Testis (tissue), 5 donors: ENCODE results near the gene CAPNS2. TPM values are rescaled to one million over a fixed set of nuclear protein-coding genes. Genes with fewer than 3 reads are reported as not detected.

Source experiments
- DNase-seq: peaks from one replicate; pipeline ENCODE4 v3.0.0-alpha.2; 2019
- H3K27ac ChIP-seq, 2 donors: fragments of 200-600 bp; sonication (generic); one replicate each; pipeline ENCODE4 v1.5.1; 2019
- H3K27me3 ChIP-seq: fragments of 200-600 bp; sonication (generic); one replicate; pipeline ENCODE4 v1.5.1; 2019
- H3K36me3 ChIP-seq: fragments of 200-600 bp; sonication (generic); one replicate; pipeline ENCODE4 v1.5.1; 2017; ENCODE audit warnings: low read depth; ENCODE audit errors: missing control alignments
- H3K4me1 ChIP-seq: fragments of 200-600 bp; sonication (generic); one replicate; pipeline ENCODE4 v1.5.1; 2019
- H3K4me3 ChIP-seq, 2 donors: fragments of 200-600 bp; sonication (generic); one replicate each; pipeline ENCODE4 v1.5.1; 2017 to 2019
- H3K9me3 ChIP-seq: fragments of 200-600 bp; sonication (generic); one replicate; pipeline ENCODE4 v1.5.1; 2017
- CTCF ChIP-seq, 3 experiments: fragments of 450-650 bp in 2 of 3; fragments of 200-600 bp in 1 of 3; sonication (generic) in 1 of 3; IDR thresholded peaks; one replicate each; pipeline ENCODE4 v1.5.1; 2016 to 2019; ENCODE audit warnings: antibody characterized with exemption in 3 of 3, mild to moderate bottlenecking in 2 of 3, moderate library complexity in 1 of 3
- POLR2A ChIP-seq: fragments of 450-650 bp; IDR thresholded peaks from one replicate; pipeline ENCODE4 v1.6.1; 2017; ENCODE audit warnings: antibody characterized with exemption, mild to moderate bottlenecking, moderate library complexity
- WGBS, 2 donors: methylation state at CpG; one replicate each; pipeline ENCODE4 v1.1.5; 2018; 5-methylcytosine and 5-hydroxymethylcytosine counted together
- intact Hi-C: fragments of 100-400 bp; cut with DNase I; formaldehyde crosslinking; loops from one replicate; pipeline ENCODE4 v1.15.1; 2023; ENCODE audit warnings: low total_unique reads
- long read RNA-seq, 2 donors: transcript quantifications; one replicate each; lab custom pipeline, GENCODE V29; 2026
- polyA plus RNA-seq: library from polyadenylated mRNA; stranded (reverse); fragments of 350-450 nt; fragmentation: Illumina TruSeq; extraction: RNeasy Lipid Tissue Mini Kit (QIAGEN cat#74804); gene quantifications from one replicate; pipeline ENCODE4 v1.2.3, GENCODE V29; 2014; ENCODE audit warnings: low read depth, low replicate concordance; ENCODE audit not compliant: insufficient read depth
- total RNA-seq, 2 donors: library from RNA; depleted of rRNA; stranded (reverse); fragments of >200 nt; gene quantifications; one replicate each; pipeline ENCODE4 v1.2.3, GENCODE V29; 2016

The CAPNS2 gene
- total RNA-seq, result 1 to 10 TPM in 1 of 2 donors, under 1 TPM in 1; 0.74 to 1.0 TPM
- polyA plus RNA-seq, result not detected
- long read RNA-seq, donor 1, result 0 reads
- long read RNA-seq, donor 2, result 0 reads

DNA sequence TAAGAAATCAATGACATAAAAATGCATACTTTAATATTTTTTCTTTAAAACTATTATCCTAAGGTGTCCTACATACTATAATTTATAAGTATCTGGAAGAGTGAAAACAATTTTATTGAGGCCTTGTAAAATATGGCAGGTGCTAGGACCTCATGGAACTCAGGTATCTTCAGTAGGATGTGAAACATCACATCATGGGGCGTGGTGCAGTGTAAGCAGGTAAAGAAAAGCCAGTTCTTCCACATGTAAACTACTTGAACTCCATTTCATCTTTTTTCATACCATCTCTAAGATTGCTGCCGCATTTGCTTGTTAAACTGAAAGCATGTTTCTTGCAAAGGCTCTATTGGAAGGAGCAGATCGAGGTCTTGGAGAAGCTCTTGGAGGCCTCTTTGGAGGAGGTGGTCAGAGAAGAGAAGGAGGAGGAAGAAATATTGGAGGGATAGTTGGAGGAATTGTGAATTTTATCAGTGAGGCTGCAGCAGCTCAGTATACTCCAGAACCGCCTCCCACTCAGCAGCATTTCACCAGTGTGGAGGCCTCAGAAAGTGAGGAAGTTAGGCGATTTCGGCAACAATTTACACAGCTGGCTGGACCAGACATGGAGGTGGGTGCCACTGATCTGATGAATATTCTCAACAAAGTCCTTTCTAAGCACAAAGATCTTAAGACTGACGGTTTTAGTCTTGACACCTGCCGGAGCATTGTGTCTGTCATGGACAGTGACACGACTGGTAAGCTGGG lies at the start of gene CAPNS2:
TSS of gene CAPNS2 (plus strand) at position 253 of the 744 bp plus-strand sequence. CDS start at position 326, 73 bp downstream.
- WGBS, 2 donors, result 93 to 95% methylated on average over 9 of the region's 9 CpGs
- H3K4me3 ChIP-seq, result no peak within 1 kb of the TSS
- TF ChIP-seq POLR2A (no peak), CTCF (IDR thresholded peaks at IDR 0.05) (no peak)
- H3K4me1 ChIP-seq, result no peaks in the 10 kb centered on the region
- intact Hi-C loops, result no loop called here
- H3K9me3 ChIP-seq, result no peaks in the 10 kb centered on the region
- no peak within 1 kb of the TSS for H3K27ac ChIP-seq
- no peaks in the 10 kb centered on the region for H3K27me3 ChIP-seq
- no peak for DNase-seq
- no peaks in the 10 kb centered on the region for H3K36me3 ChIP-seq

DNA sequence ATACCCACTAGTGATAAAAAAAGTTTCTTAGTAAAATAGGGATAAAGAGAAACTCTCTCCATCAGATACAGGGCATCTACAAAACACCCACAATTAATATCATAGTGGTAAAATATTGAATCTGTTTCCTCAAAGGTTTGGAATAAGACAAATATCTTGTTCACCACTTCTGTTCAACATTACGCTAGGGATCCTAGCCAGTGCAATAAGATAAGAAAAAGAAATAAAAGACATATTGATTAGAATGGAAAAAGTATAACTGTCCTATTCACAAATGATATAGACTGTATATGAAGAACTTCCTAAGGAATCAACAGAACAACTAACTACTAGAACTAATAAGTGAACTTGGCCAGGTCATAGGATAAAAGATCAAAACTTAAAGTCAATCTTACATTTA lies 44.7 kb upstream of the CAPNS2 start:
- H3K4me3 ChIP-seq, result no peak overlapping the region
- TF ChIP-seq CTCF (IDR thresholded peaks at IDR 0.05) (no peak), POLR2A (no peak)
- intact Hi-C loops, result no loop called here
- no peaks in the 10 kb centered on the region for H3K4me1 ChIP-seq
- no peaks in the 10 kb centered on the region for H3K9me3 ChIP-seq
- no peak for DNase-seq
- H3K36me3 ChIP-seq, result no peaks in the 10 kb centered on the region
- 38 to 55% methylated on average over 1 of the region's 1 CpG for WGBS, 2 donors
- H3K27me3 ChIP-seq, result no peaks in the 10 kb centered on the region
- H3K27ac ChIP-seq, result no peak overlapping the region

- Histone ChIP-seq H3K27me3 (no peaks in the 10 kb centered on the region), H3K4me3 (no peak overlapping the region), H3K4me1 (no peaks in the 10 kb centered on the region), H3K36me3 (no peaks in the 10 kb centered on the region), H3K27ac (no peak overlapping the region), H3K9me3 (no peaks in the 10 kb centered on the region)
- no peak for DNase-seq
- TF ChIP-seq CTCF (IDR thresholded peaks at IDR 0.05) (no peak), POLR2A (no peak)
- intact Hi-C loops, result no loop called here
- WGBS, 2 donors, result 42 to 49% methylated on average over 2 of the region's 2 CpGs
Measured at GRCh38 chr16:55526441-55526840, 40.0 kb upstream of the CAPNS2 start.

DNA sequence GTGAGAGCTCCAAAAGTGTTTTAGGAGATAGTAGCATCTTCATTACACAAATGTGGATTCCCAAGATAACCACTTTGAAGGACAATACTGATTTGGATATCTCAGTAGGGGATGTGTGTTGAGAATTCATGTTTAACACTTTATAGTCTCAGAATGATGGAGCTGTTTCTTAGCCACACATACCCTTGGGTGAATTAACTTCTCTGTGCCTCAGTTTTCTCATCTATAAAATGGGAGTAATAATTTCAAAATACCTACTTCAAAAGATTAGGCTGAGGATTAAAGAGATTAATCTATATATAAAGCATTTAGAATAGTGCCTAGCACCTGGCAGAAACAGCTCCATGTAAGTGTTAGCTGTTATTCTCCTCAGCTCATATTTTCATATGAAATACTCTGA lies 38.6 kb upstream of the CAPNS2 start:
- H3K4me1 ChIP-seq, result no peaks in the 10 kb centered on the region
- intact Hi-C loops, result no loop called here

GRCh38 chr16:55529018-55529417 lies 37.5 kb upstream of the CAPNS2 start:
- Histone ChIP-seq H3K27me3 (no peaks in the 10 kb centered on the region), H3K9me3 (no peaks in the 10 kb centered on the region), H3K4me3 (no peak overlapping the region), H3K36me3 (no peaks in the 10 kb centered on the region), H3K27ac (no peak overlapping the region), H3K4me1 (no peaks in the 10 kb centered on the region)
- WGBS, 2 donors, result 67 to 85% methylated on average over 2 of the region's 2 CpGs
- DNase-seq, result no peak
- intact Hi-C loops, result no loop called here
- no peak for TF ChIP-seq CTCF (IDR thresholded peaks at IDR 0.05)
- no peak for TF ChIP-seq POLR2A

More for the DNA sequence above, 38.6 kb upstream of the CAPNS2 start:
- Histone ChIP-seq H3K4me3 (no peak overlapping the region), H3K27me3 (no peaks in the 10 kb centered on the region), H3K27ac (no peak overlapping the region), H3K36me3 (no peaks in the 10 kb centered on the region), H3K9me3 (no peaks in the 10 kb centered on the region)
- DNase-seq, result no peak
- no peak for TF ChIP-seq POLR2A
